ENCODE measurements around the gene COX7A1. TPM values are rescaled to one million over a fixed set of nuclear protein-coding genes. Genes with fewer than 3 reads are reported as not detected.

Gene COX7A1
- not detected in 2 replicates for polyA plus RNA-seq (2013)

DNA sequence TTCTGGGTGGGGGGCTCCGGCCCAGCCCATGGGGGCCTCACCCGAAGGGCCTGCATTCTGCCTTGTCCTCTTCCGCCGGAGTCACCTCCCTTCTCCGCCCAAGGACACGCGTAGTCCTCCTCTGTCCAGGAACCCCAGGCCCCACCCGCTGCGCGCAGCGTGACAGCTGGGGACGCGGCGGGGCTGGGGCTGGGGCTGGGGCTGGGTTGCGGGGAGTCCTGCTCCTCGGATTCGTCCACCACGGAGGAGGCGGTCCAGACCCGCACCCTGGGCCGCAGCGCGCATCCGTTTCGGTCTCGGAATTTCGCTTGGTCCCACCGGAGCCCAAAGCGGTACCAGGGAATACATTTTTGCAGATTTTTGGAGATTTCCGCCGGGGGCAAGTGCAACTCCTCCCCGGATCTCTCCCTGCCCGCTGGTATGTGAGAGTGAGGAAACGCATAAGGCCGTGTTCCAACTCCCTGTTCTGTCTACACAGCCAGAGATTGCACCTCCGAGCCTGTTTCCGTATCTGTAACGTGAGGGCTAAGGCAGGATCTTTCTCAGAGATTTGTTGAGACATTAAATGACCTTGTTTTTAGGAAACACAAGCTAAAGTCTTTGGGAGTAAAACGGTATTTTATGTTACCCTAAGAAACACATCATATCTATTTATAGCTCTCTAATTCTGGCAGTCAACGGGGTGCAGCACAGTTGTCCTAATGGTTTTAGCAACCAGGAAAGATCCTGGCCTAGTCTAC lies at the start of gene COX7A1:
Gene COX7A1, minus strand, starts transcription at position 96 of the 740 bp plus-strand sequence. Its CDS starts 40 bp downstream, at position 56.
- Histone ChIP-seq H3K4ac (ENCODE audit: low read depth, low read length) (no peak within 1 kb of the TSS), H3K14ac (ENCODE audit: low read length) (no peak within 1 kb of the TSS), H3K18ac (ENCODE audit: low read length) (no peak within 1 kb of the TSS), H2AFZ (ENCODE audit: insufficient read depth, low read length, poor library complexity) (no peak within 1 kb of the TSS), H3K27me3 (ENCODE audit: insufficient read depth, low read length) (no peaks in the 10 kb centered on the region), H3K4me3 (ENCODE audit: low read depth, low read length) (no peak within 1 kb of the TSS), H3K23ac (ENCODE audit: low read length) (no peak within 1 kb of the TSS), H3K4me2 (ENCODE audit: low read length) (no peak within 1 kb of the TSS), H3K79me2 (ENCODE audit: control insufficient read depth, insufficient read depth, low read length, poor library complexity) (no peaks in the 10 kb centered on the region), H3K79me1 (ENCODE audit: low read length) (no peaks in the 10 kb centered on the region), H3K4me1 (ENCODE audit: control insufficient read depth in 1 of 2, insufficient read depth in 2 of 2, low read length in 2 of 2) (no peaks in the 10 kb centered on the region), H3K9ac (ENCODE audit: low read length) (no peak within 1 kb of the TSS), H4K91ac (ENCODE audit: low read depth, low read length) (no peak within 1 kb of the TSS), H2BK120ac (ENCODE audit: insufficient read depth, low read length, poor library complexity) (no peak within 1 kb of the TSS), H3K27ac (ENCODE audit: low read depth, low read length) (no peak within 1 kb of the TSS), H3K9me3 (ENCODE audit: insufficient read depth, low read depth, low read length) (peaks cover 1% of the 10 kb centered on the region), H2BK5ac (ENCODE audit: low read depth, low read length, poor library complexity) (no peak within 1 kb of the TSS), H4K12ac (ENCODE audit: low read depth, low read length) (no peak within 1 kb of the TSS), H2AK5ac (ENCODE audit: low read length) (no peak within 1 kb of the TSS), H4K8ac (ENCODE audit: low read depth, low read length) (no peak within 1 kb of the TSS), H3K36me3 (ENCODE audit: control insufficient read depth in 1 of 2, insufficient read depth in 2 of 2, low read length in 2 of 2) (peaks cover 47 to 51% of the 10 kb centered on the region in 2 experiments), H2BK12ac (ENCODE audit: low read length) (no peak within 1 kb of the TSS)
- no CpG with 5 or more reads among the region's 40 CpGs for WGBS (ENCODE audit: extremely low coverage, insufficient coverage, insufficient read length)
- peak; percentile 13 to 36 for DNase-seq

DNA sequence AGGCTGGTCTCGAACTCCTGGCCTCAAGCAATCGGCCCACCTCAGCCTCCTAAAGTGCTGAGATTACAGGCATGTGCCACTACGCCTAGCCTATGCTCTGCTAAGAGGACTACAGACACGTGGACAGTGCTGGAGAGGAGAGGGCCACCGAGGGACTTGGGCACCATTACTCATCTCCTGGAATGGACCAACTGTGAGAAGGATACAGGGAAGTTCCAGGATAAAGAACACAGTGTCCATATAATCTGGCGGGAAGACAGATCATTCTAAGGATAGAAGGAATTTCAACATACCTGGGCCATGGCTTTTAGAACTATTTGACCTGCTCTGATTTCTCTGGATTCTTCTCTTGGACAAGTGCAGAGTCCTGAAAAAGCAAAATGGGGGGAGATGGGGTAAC lies 49.4 kb upstream of the COX7A1 start:
- H3K18ac ChIP-seq (ENCODE audit: low read length), result no peak overlapping the region
- no peak overlapping the region for H4K8ac ChIP-seq (ENCODE audit: low read depth, low read length)
- no peak overlapping the region for H3K4ac ChIP-seq (ENCODE audit: low read depth, low read length)
- H3K79me1 ChIP-seq (ENCODE audit: low read length), result no peaks in the 10 kb centered on the region
- H2BK120ac ChIP-seq (ENCODE audit: insufficient read depth, low read length, poor library complexity), result no peak overlapping the region
- H2AFZ ChIP-seq (ENCODE audit: insufficient read depth, low read length, poor library complexity), result no peak overlapping the region
- H4K12ac ChIP-seq (ENCODE audit: low read depth, low read length), result no peak overlapping the region
- no peak overlapping the region for H4K91ac ChIP-seq (ENCODE audit: low read depth, low read length)
- no peak overlapping the region for H3K14ac ChIP-seq (ENCODE audit: low read length)
- H2BK12ac ChIP-seq (ENCODE audit: low read length), result no peak overlapping the region
- H3K4me3 ChIP-seq (ENCODE audit: low read depth, low read length), result no peak overlapping the region
- no peak overlapping the region for H3K9ac ChIP-seq (ENCODE audit: low read length)
- H3K9me3 ChIP-seq (ENCODE audit: insufficient read depth, low read depth, low read length), result no peaks in the 10 kb centered on the region
- no peak for DNase-seq
- no peaks in the 10 kb centered on the region for H3K27me3 ChIP-seq (ENCODE audit: insufficient read depth, low read length)
- H3K4me2 ChIP-seq (ENCODE audit: low read length), result no peak overlapping the region
- H3K23ac ChIP-seq (ENCODE audit: low read length), result no peak overlapping the region
- no CpG with 5 or more reads among the region's 6 CpGs for WGBS (ENCODE audit: extremely low coverage, insufficient coverage, insufficient read length)
- H3K79me2 ChIP-seq (ENCODE audit: control insufficient read depth, insufficient read depth, low read length, poor library complexity), result no peaks in the 10 kb centered on the region
- H2BK5ac ChIP-seq (ENCODE audit: low read depth, low read length, poor library complexity), result no peak overlapping the region
- H3K27ac ChIP-seq (ENCODE audit: low read depth, low read length), result no peak overlapping the region
- H3K4me1 ChIP-seq (ENCODE audit: control insufficient read depth in 1 of 2, insufficient read depth in 2 of 2, low read length in 2 of 2), result no peaks in the 10 kb centered on the region
- H3K36me3 ChIP-seq (ENCODE audit: control insufficient read depth in 1 of 2, insufficient read depth in 2 of 2, low read length in 2 of 2), result peaks cover 0 to 2% of the 10 kb centered on the region in 2 experiments
- no peak overlapping the region for H2AK5ac ChIP-seq (ENCODE audit: low read length)

DNA sequence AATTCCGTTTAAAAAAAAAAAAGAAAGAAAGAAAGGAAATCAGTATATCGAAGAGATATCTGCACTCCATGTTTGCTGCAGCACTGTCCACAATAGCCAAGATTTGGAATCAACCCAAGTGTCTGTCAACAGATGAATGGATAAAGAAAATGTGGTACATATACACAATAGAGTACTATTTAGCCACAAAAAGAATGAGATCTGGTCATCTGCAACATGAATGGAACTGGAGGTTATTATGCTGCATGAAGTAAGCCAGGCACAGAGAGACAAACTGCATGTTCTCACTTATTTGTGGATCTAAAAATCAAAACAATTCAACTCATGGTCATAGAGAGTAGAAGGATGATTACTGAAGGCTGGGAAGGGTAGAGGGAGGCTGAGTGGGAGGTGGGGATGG lies 45.9 kb upstream of the COX7A1 start:
- Histone ChIP-seq H2BK120ac (ENCODE audit: insufficient read depth, low read length, poor library complexity) (no peak overlapping the region), H4K91ac (ENCODE audit: low read depth, low read length) (no peak overlapping the region), H2AK5ac (ENCODE audit: low read length) (no peak overlapping the region), H3K27ac (ENCODE audit: low read depth, low read length) (no peak overlapping the region), H3K4me2 (ENCODE audit: low read length) (no peak overlapping the region), H3K79me1 (ENCODE audit: low read length) (no peaks in the 10 kb centered on the region), H4K8ac (ENCODE audit: low read depth, low read length) (no peak overlapping the region), H3K36me3 (ENCODE audit: control insufficient read depth in 1 of 2, insufficient read depth in 2 of 2, low read length in 2 of 2) (peaks cover 4 to 7% of the 10 kb centered on the region in 2 experiments), H3K27me3 (ENCODE audit: insufficient read depth, low read length) (no peaks in the 10 kb centered on the region), H3K9me3 (ENCODE audit: insufficient read depth, low read depth, low read length) (no peaks in the 10 kb centered on the region), H3K23ac (ENCODE audit: low read length) (no peak overlapping the region), H3K18ac (ENCODE audit: low read length) (no peak overlapping the region), H3K79me2 (ENCODE audit: control insufficient read depth, insufficient read depth, low read length, poor library complexity) (no peaks in the 10 kb centered on the region), H4K12ac (ENCODE audit: low read depth, low read length) (no peak overlapping the region), H2BK5ac (ENCODE audit: low read depth, low read length, poor library complexity) (no peak overlapping the region), H3K9ac (ENCODE audit: low read length) (no peak overlapping the region), H3K14ac (ENCODE audit: low read length) (no peak overlapping the region), H2BK12ac (ENCODE audit: low read length) (no peak overlapping the region), H3K4me1 (ENCODE audit: control insufficient read depth in 1 of 2, insufficient read depth in 2 of 2, low read length in 2 of 2) (no peaks in the 10 kb centered on the region), H3K4me3 (ENCODE audit: low read depth, low read length) (no peak overlapping the region), H2AFZ (ENCODE audit: insufficient read depth, low read length, poor library complexity) (no peak overlapping the region), H3K4ac (ENCODE audit: low read depth, low read length) (no peak overlapping the region)
- no CpG with 5 or more reads among the region's 2 CpGs for WGBS (ENCODE audit: extremely low coverage, insufficient coverage, insufficient read length)
- DNase-seq, result no peak

DNA sequence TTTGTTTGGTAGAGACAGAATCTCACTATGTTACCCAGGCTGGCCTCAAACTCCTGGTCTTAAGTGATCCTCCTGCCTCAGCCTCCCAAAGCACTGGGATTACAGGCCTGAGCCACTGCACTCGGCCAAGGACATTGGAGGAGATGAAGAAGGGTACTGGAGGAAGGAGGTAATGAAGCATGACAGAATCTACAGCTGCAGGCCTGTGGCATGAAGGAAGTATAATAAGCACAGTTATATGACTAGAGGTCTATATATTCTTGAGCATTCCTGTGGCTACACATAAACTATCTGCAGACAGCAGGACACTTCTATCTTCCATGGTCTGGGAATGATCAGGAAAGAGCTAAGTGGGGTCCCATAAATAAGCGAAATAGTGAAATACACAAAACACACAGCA lies 44.0 kb upstream of the COX7A1 start:
- Histone ChIP-seq H2AFZ (ENCODE audit: insufficient read depth, low read length, poor library complexity) (no peak overlapping the region), H3K79me1 (ENCODE audit: low read length) (no peaks in the 10 kb centered on the region), H4K8ac (ENCODE audit: low read depth, low read length) (no peak overlapping the region), H3K9me3 (ENCODE audit: insufficient read depth, low read depth, low read length) (no peaks in the 10 kb centered on the region), H3K9ac (ENCODE audit: low read length) (no peak overlapping the region), H3K27me3 (ENCODE audit: insufficient read depth, low read length) (no peaks in the 10 kb centered on the region), H3K14ac (ENCODE audit: low read length) (no peak overlapping the region), H3K4me2 (ENCODE audit: low read length) (no peak overlapping the region), H3K4me1 (ENCODE audit: control insufficient read depth in 1 of 2, insufficient read depth in 2 of 2, low read length in 2 of 2) (no peaks in the 10 kb centered on the region), H2BK120ac (ENCODE audit: insufficient read depth, low read length, poor library complexity) (no peak overlapping the region), H3K79me2 (ENCODE audit: control insufficient read depth, insufficient read depth, low read length, poor library complexity) (no peaks in the 10 kb centered on the region), H3K18ac (ENCODE audit: low read length) (no peak overlapping the region), H3K27ac (ENCODE audit: low read depth, low read length) (no peak overlapping the region), H2BK12ac (ENCODE audit: low read length) (no peak overlapping the region), H3K4me3 (ENCODE audit: low read depth, low read length) (no peak overlapping the region), H4K91ac (ENCODE audit: low read depth, low read length) (no peak overlapping the region), H3K36me3 (ENCODE audit: control insufficient read depth in 1 of 2, insufficient read depth in 2 of 2, low read length in 2 of 2) (peaks cover 4 to 7% of the 10 kb centered on the region in 2 experiments), H2BK5ac (ENCODE audit: low read depth, low read length, poor library complexity) (no peak overlapping the region), H3K4ac (ENCODE audit: low read depth, low read length) (no peak overlapping the region), H3K23ac (ENCODE audit: low read length) (no peak overlapping the region), H4K12ac (ENCODE audit: low read depth, low read length) (no peak overlapping the region), H2AK5ac (ENCODE audit: low read length) (no peak overlapping the region)
- DNase-seq, result no peak
- no CpG with 5 or more reads among the region's 2 CpGs for WGBS (ENCODE audit: extremely low coverage, insufficient coverage, insufficient read length)

Measured in trophoblast cell (in vitro differentiated cells and primary cell).